Measurements from ENCODE around the gene DLGAP1. TPM values are rescaled to one million over a fixed set of nuclear protein-coding genes. Genes with fewer than 3 reads are reported as not detected.

DLGAP1 gene
- total RNA-seq, 4 donors from 2014 or later = 1.2 to 1.4 (median 1.4) TPM

- H3K27ac ChIP-seq (replicated peaks in 1 of 4) = no peak overlapping the region
- H3K4me3 ChIP-seq = no peak overlapping the region
- peaks cover 0 to 6% (median 0%) of the 10 kb centered on the region in 4 donors for H3K27me3 ChIP-seq
- H3K36me3 ChIP-seq = no peaks in the 10 kb centered on the region
- DNase-seq (ENCODE audit: extremely low spot score) = no peak
- no peak for TF ChIP-seq EP300 (IDR thresholded peaks at IDR 0.05)
- TF ChIP-seq POLR2AphosphoS5 (IDR thresholded peaks at IDR 0.05) = no peak
- TF ChIP-seq CTCF (IDR thresholded peaks at IDR 0.05) = no peak
- no peak for TF ChIP-seq POLR2A (IDR thresholded peaks at IDR 0.05; ENCODE audit: low read depth)
- intact Hi-C loops (cut with DNase I) = no loop called here
- H3K4me1 ChIP-seq = peaks cover 0 to 7% (median 6%) of the 10 kb centered on the region in 4 donors
- H3K9me3 ChIP-seq = no peaks in the 10 kb centered on the region
- WGBS = 88% methylated on average over 4 of the region's 4 CpGs
Observed at GRCh38 chr18:3494245-3494526, 960.9 kb downstream of the DLGAP1 start.

- DNase-seq (ENCODE audit: extremely low spot score) = no peak
- intact Hi-C loops (cut with DNase I) = no loop called here
- no peak for TF ChIP-seq EP300 (IDR thresholded peaks at IDR 0.05)
- Histone ChIP-seq H3K36me3 (no peaks in the 10 kb centered on the region), H3K9me3 (no peaks in the 10 kb centered on the region), H3K27ac (replicated peaks in 1 of 4) (no peak overlapping the region), H3K4me1 (peaks cover 0 to 1% (median 1%) of the 10 kb centered on the region in 4 donors), H3K4me3 (no peak overlapping the region), H3K27me3 (peaks cover 0 to 2% (median 0%) of the 10 kb centered on the region in 4 donors)
- WGBS = 77% methylated on average over 9 of the region's 9 CpGs
Observed at GRCh38 chr18:3493501-3494244, 961.4 kb downstream of the DLGAP1 start.

- TF ChIP-seq POLR2AphosphoS5 (IDR thresholded peaks at IDR 0.05) (no peak), CTCF (IDR thresholded peaks at IDR 0.05) (no peak), EP300 (IDR thresholded peaks at IDR 0.05) (no peak), POLR2A (IDR thresholded peaks at IDR 0.05; ENCODE audit: low read depth) (no peak)
- Histone ChIP-seq H3K4me1 (no peaks in the 10 kb centered on the region), H3K27ac (replicated peaks in 1 of 4) (no peak overlapping the region), H3K9me3 (no peaks in the 10 kb centered on the region), H3K4me3 (no peak overlapping the region), H3K36me3 (no peaks in the 10 kb centered on the region), H3K27me3 (no peaks in the 10 kb centered on the region)
- intact Hi-C loops (cut with DNase I) = no loop called here
- no peak for DNase-seq (ENCODE audit: extremely low spot score)
- 96% methylated on average over 2 of the region's 2 CpGs for WGBS
Observed at GRCh38 chr18:3492721-3493120, 962.4 kb downstream of the DLGAP1 start.

- TF ChIP-seq EP300 (IDR thresholded peaks at IDR 0.05) (no peak), CTCF (IDR thresholded peaks at IDR 0.05) (no peak), POLR2AphosphoS5 (IDR thresholded peaks at IDR 0.05) (no peak), POLR2A (IDR thresholded peaks at IDR 0.05; ENCODE audit: low read depth) (no peak)
- Histone ChIP-seq H3K27ac (replicated peaks in 1 of 4) (no peak overlapping the region), H3K4me1 (no peaks in the 10 kb centered on the region), H3K27me3 (no peaks in the 10 kb centered on the region), H3K9me3 (no peaks in the 10 kb centered on the region), H3K4me3 (no peak overlapping the region), H3K36me3 (no peaks in the 10 kb centered on the region)
- intact Hi-C loops (cut with DNase I) = no loop called here
- 100% methylated on average over 1 of the region's 1 CpG for WGBS
- DNase-seq (ENCODE audit: extremely low spot score) = no peak
Observed at GRCh38 chr18:3491981-3492555, 963.0 kb downstream of the DLGAP1 start.

- Histone ChIP-seq H3K27ac (replicated peaks in 1 of 4) (no peak overlapping the region), H3K9me3 (no peaks in the 10 kb centered on the region), H3K36me3 (no peaks in the 10 kb centered on the region), H3K4me1 (no peaks in the 10 kb centered on the region), H3K4me3 (no peak overlapping the region), H3K27me3 (no peaks in the 10 kb centered on the region)
- intact Hi-C loops (cut with DNase I) = no loop called here
- TF ChIP-seq POLR2A (IDR thresholded peaks at IDR 0.05; ENCODE audit: low read depth) = no peak
- no peak for TF ChIP-seq CTCF (IDR thresholded peaks at IDR 0.05)
- TF ChIP-seq EP300 (IDR thresholded peaks at IDR 0.05) = no peak
- no peak for TF ChIP-seq POLR2AphosphoS5 (IDR thresholded peaks at IDR 0.05)
- WGBS = 92% methylated on average over 6 of the region's 6 CpGs
- DNase-seq (ENCODE audit: extremely low spot score) = no peak
Observed at GRCh38 chr18:3489462-3489861, 965.6 kb downstream of the DLGAP1 start.
